LNCaP clone FGC (cell line): ENCODE data around the gene GNAZ.

Experiments used
- DNase-seq: peaks from one replicate; pipeline ENCODE4 v3.0.0-alpha.2; 2011; ENCODE audit warnings: low read depth
- H3K4me3 ChIP-seq: 2 replicates; pipeline ENCODE4 v1.5.1; 2011; ENCODE audit warnings: mild to moderate bottlenecking, low read depth, low read length, control low read depth
- CTCF ChIP-seq: IDR thresholded peaks from 2 replicates; pipeline ENCODE4 v1.5.1; 2012; ENCODE audit warnings: mild to moderate bottlenecking; ENCODE audit not compliant: control insufficient read depth, insufficient read depth; ENCODE audit errors: extremely low read depth

GNAZ gene

GRCh38 chr22:23086263-23086662, 15.9 kb downstream of the GNAZ start:
- H3K4me3 ChIP-seq, result no peak overlapping the region
- DNase-seq, result no peak
- no peak for TF ChIP-seq CTCF

GRCh38 chr22:23086787-23087186, 16.5 kb downstream of the GNAZ start:
- H3K4me3 ChIP-seq, result no peak overlapping the region
- no peak for DNase-seq
- no peak for TF ChIP-seq CTCF

GRCh38 chr22:23088199-23088604, 17.9 kb downstream of the GNAZ start:
- no peak for DNase-seq
- no peak overlapping the region for H3K4me3 ChIP-seq
- no peak for TF ChIP-seq CTCF

- no peak for TF ChIP-seq CTCF
- no peak for DNase-seq
- no peak overlapping the region for H3K4me3 ChIP-seq
These were observed 18.7 kb downstream of the GNAZ start for GRCh38 chr22:23089010-23089409.

GRCh38 chr22:23089633-23090456, 19.5 kb downstream of the GNAZ start:
- no peak for DNase-seq
- no peak overlapping the region for H3K4me3 ChIP-seq
- no peak for TF ChIP-seq CTCF

- no peak overlapping the region for H3K4me3 ChIP-seq
- no peak for TF ChIP-seq CTCF
- no peak for DNase-seq
These were observed 20.1 kb downstream of the GNAZ start for GRCh38 chr22:23090457-23090835.

- no peak overlapping the region for H3K4me3 ChIP-seq
- no peak for DNase-seq
- TF ChIP-seq CTCF, result no peak
These were observed 21.4 kb downstream of the GNAZ start for GRCh38 chr22:23091760-23092159.
